Skeletal muscle satellite cell (primary cell): ENCODE measurements around the gene CASP10.

Source experiments
- H3K27me3 ChIP-seq: 2 replicates; pipeline ENCODE4 v1.7.0; 2013; ENCODE audit warnings: low read length; ENCODE audit not compliant: control insufficient read depth, insufficient read depth
- H3K36me3 ChIP-seq: 2 replicates; pipeline ENCODE4 v1.7.0; 2013; ENCODE audit warnings: mild to moderate bottlenecking, control low read depth, low read length; ENCODE audit not compliant: insufficient read depth
- H3K4me1 ChIP-seq: 2 replicates; pipeline ENCODE4 v1.7.0; 2013; ENCODE audit warnings: low read length; ENCODE audit not compliant: control insufficient read depth, insufficient read depth
- H3K4me2 ChIP-seq: 2 replicates; pipeline ENCODE4 v1.7.0; 2013; ENCODE audit warnings: mild to moderate bottlenecking, low read length
- H3K4me3 ChIP-seq: 2 replicates; pipeline ENCODE4 v1.7.0; 2013; ENCODE audit warnings: low read length
- H3K9ac ChIP-seq: 2 replicates; pipeline ENCODE4 v1.7.0; 2013; ENCODE audit warnings: mild to moderate bottlenecking, low read depth, low read length, moderate library complexity
- H3K9me3 ChIP-seq: replicated peaks from 2 replicates; pipeline ENCODE4 v1.7.0; 2013; ENCODE audit warnings: mild to moderate bottlenecking, control low read depth, low read length

The CASP10 gene

DNA sequence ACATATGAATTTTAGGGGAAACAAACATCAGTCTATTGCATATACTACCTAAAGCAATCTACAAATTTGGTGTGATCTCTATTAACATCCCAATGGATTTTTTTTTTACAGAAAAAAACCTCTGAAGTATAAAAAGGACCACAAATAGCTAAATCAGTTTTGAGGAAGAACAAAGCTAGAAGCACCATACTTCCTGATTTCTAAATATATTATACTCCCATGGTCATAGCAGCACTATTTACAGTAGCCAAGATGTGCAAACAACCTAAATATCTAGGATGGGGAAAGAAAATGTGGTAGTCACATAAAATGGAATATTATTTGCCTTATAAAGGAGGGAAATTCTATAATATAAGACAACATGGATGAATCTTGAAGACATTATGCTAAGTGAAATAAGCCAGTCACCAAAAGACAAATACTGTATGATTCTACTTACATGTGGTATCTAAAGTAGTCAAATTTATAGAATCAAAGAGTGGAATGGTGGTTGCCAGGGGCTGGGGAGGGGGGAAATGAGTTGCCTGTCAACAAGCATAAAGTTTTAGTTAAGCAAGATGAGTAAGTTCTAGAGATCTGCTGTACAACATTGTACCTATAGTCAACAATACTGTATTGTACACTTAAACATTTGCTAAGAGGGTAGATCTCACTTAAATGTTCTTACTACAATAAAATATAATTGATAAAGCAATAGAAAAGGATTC, 59.8 kb downstream of the CASP10 start:
- H3K9me3 ChIP-seq = no peaks in the 10 kb centered on the region
- no peak overlapping the region for H3K9ac ChIP-seq
- H3K4me2 ChIP-seq = no peak overlapping the region

DNA sequence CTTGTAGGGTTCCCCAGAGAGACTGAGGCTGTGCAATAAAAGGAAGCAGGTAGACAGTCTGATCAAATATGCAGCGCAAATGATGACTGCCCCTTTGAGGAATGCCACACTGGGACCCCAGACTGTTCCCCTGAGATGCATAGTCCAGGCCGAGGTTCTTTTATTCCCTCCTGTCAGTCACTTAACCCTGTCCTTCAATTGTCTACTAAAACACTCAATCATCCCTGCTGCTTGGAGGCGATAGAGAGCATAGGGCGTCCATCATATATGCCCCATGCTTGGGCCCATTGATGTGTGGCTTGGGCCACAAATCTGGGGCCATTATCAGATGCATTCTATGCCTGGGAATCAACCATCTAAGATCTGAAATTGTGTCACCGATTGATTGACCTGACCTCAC, 61.9 kb downstream of the CASP10 start:
- no peaks in the 10 kb centered on the region for H3K4me1 ChIP-seq
- no peaks in the 10 kb centered on the region for H3K9me3 ChIP-seq
- H3K27me3 ChIP-seq = no peaks in the 10 kb centered on the region
- no peak overlapping the region for H3K4me2 ChIP-seq
- H3K4me3 ChIP-seq = no peak overlapping the region
- no peak overlapping the region for H3K9ac ChIP-seq
- no peaks in the 10 kb centered on the region for H3K36me3 ChIP-seq

More for the DNA sequence above, 59.8 kb downstream of the CASP10 start:
- no peak overlapping the region for H3K4me3 ChIP-seq
- H3K4me1 ChIP-seq = no peaks in the 10 kb centered on the region
- H3K36me3 ChIP-seq = no peaks in the 10 kb centered on the region
- no peaks in the 10 kb centered on the region for H3K27me3 ChIP-seq

DNA sequence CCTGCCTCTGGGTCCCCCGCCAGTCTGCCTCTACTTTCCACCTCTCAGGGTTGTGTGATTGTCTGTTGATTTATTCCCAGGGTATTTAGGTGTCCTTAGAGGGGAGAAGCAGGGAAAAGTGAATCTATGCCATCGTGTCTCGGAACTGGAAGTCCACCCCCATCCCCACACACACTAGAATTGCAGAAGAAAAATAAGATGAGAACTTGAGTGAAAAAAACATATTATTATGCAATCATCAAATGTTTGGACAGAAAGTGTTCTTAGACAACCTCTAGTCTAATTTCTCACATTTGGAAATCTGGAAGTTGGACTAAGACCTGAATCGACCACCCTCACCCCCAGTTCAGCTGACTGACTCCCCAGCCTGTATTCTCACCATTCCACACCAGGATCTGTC, 63.3 kb downstream of the CASP10 start:
- no peaks in the 10 kb centered on the region for H3K4me1 ChIP-seq
- no peaks in the 10 kb centered on the region for H3K36me3 ChIP-seq
- H3K4me3 ChIP-seq = no peak overlapping the region
- no peak overlapping the region for H3K4me2 ChIP-seq
- no peaks in the 10 kb centered on the region for H3K9me3 ChIP-seq
- no peak overlapping the region for H3K9ac ChIP-seq
- no peaks in the 10 kb centered on the region for H3K27me3 ChIP-seq

DNA sequence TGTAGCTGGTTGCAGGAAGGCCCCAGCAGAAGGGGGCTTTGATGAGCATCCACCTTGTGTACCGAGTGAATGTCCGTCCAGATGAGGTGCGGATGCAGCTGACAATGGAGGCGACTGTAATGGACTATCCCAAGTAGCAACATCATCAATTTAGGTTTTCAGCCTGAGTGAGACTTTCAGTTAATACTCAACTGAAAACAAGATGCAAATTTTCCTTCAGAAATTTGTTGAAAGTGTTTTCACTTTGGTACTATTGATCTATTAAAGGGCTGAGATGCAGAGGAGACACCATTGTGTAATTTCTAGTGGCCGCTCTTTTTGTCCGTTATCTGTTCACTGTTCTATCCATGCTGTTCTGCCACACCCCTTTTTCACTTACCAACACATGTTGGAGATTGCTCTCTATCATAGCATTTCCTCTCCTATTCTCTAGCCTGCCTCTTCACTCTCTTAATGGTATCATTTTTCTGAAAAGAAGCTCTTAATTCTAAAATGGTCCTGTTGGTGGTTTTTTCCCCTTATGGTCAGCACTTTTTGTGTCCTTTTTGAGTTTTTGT, 65.4 kb downstream of the CASP10 start:
- no peaks in the 10 kb centered on the region for H3K36me3 ChIP-seq
- no peaks in the 10 kb centered on the region for H3K27me3 ChIP-seq
- H3K4me1 ChIP-seq = no peaks in the 10 kb centered on the region
- H3K4me3 ChIP-seq = no peak overlapping the region
- no peak overlapping the region for H3K4me2 ChIP-seq
- H3K9ac ChIP-seq = no peak overlapping the region
- no peaks in the 10 kb centered on the region for H3K9me3 ChIP-seq

DNA sequence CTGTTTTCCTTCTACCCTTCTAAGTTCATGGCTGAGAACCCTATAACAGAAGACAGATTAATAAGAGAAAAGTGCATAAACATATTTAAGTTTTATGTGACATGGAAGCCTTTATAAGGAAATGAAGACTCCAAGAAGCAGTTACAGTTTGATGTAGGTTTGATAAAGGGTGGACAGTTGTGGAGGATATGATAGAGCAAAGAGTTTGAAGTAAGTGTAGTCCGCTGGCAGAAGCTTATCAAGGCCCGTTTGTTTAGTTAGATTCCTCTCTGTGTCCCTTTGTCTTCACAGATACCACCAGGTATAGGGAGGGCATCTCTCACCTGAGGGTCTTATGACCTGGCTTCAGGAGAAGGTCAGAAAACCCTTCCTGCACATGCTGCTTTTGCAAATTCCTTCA, 66.9 kb downstream of the CASP10 start:
- H3K27me3 ChIP-seq = no peaks in the 10 kb centered on the region
- no peak overlapping the region for H3K9ac ChIP-seq
- H3K36me3 ChIP-seq = no peaks in the 10 kb centered on the region
- H3K4me1 ChIP-seq = no peaks in the 10 kb centered on the region
- H3K4me3 ChIP-seq = no peak overlapping the region
- no peak overlapping the region for H3K4me2 ChIP-seq
- no peaks in the 10 kb centered on the region for H3K9me3 ChIP-seq

DNA sequence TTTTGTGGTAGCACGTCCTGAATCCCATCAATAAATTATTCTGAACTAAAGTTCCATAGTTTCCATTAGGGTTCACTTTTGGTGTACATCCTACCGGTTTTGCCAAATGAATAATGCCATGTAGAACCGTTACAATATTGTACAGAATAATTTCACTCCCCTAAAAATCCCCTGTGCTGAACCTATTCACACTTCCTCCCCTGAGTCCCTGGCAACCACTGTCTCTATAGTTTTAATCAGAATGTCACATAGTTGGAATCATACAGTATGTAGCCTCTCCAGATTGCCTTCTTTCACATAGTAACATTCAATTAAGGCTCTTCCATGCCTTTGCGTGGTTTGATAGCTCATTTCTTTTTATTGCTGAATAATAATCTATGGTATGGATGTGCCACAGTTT, 67.8 kb downstream of the CASP10 start:
- H3K9ac ChIP-seq = no peak overlapping the region
- H3K4me2 ChIP-seq = no peak overlapping the region
- no peaks in the 10 kb centered on the region for H3K4me1 ChIP-seq
- H3K9me3 ChIP-seq = no peaks in the 10 kb centered on the region
- H3K4me3 ChIP-seq = no peak overlapping the region
- H3K27me3 ChIP-seq = no peaks in the 10 kb centered on the region
- no peaks in the 10 kb centered on the region for H3K36me3 ChIP-seq

DNA sequence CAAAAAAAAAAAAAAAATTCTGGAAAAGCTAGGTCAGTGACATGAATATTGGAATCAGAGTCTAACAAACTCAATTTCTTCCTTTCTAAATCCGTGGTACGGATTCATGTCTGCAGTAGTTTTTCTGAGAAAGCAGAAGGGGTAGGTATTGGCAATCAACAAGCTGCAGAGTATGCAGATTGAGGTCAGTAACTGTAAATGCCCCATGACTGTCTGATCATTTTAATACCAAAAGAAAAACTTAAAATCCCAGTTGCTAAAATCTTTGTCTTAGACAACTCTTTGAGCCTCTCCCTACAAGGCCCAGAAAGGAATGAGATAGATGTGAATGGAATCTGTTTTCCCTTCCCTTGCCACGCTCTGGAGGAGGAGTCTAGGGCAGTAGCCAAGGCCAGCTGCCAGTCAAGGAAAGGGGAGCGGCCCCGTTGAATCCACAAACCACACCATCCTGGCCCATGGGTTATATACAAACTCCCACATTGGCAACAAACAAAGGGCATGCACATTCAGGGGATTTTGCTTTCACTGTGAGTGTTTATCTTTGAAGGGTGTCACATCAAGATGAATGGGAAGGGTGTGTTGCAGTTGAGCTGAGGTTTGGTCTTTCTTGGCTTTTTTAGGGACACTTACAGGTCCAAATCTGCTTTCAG, 71.3 kb downstream of the CASP10 start:
- H3K4me2 ChIP-seq = no peak overlapping the region
- H3K4me1 ChIP-seq = peaks cover 7% of the 10 kb centered on the region
- H3K4me3 ChIP-seq = no peak overlapping the region
- H3K27me3 ChIP-seq = no peaks in the 10 kb centered on the region
- H3K9me3 ChIP-seq = no peaks in the 10 kb centered on the region
- H3K36me3 ChIP-seq = no peaks in the 10 kb centered on the region
- H3K9ac ChIP-seq = no peak overlapping the region

DNA sequence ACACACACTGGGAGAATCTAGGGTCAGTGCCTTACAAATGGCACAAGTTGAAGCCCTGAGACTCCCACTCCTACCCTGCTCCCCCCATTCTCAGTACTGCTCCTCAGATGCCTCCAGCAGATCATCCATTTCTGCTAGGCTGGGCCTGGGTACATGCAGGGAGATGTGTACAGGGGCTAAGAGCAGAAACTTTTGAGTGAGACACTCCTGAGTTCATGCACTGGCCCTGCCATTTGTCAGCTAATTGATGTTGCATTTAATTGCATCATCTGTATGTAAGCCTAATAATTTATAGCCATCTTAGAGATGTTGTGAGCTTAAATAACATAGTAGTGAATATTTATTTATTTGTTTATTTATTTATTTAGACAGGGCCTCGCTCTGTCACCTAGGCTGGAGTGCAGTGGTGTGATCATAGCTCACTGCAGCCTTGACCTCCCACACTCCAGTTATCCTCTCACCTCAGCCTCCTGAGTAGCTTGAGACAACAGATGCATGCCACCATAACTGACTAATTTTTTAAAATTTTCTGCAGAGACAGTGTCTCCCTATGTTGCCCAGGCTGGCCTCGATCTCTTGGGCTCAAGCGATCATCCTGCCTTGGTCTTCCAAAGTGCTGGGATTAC, 72.6 kb downstream of the CASP10 start:
- Histone ChIP-seq H3K27me3 (no peaks in the 10 kb centered on the region), H3K4me3 (no peak overlapping the region), H3K4me1 (peaks cover 19% of the 10 kb centered on the region), H3K36me3 (no peaks in the 10 kb centered on the region), H3K4me2 (no peak overlapping the region), H3K9me3 (no peaks in the 10 kb centered on the region), H3K9ac (no peak overlapping the region)

DNA sequence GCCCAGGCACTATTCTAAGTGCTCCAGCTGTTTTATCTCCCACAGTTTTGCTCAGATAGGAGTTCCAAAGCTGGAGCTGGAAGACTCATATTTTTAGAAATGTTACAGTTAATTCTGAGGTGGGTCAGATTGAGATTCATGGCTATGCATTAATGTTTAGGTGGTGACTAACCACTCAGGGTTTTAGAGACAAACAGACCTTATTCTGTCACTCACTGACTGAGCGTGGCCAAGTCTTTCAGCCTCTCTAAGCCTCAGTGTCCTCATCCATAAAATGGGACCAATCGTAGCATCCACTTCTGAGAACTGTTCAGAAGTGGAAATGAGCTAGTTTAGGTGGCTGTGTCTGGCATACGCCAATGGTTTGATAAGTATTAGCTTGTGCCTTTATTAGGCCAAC, 73.1 kb downstream of the CASP10 start:
- Histone ChIP-seq H3K27me3 (no peaks in the 10 kb centered on the region), H3K9me3 (no peaks in the 10 kb centered on the region), H3K4me1 (peaks cover 20% of the 10 kb centered on the region), H3K36me3 (no peaks in the 10 kb centered on the region), H3K9ac (no peak overlapping the region), H3K4me3 (no peak overlapping the region), H3K4me2 (no peak overlapping the region)

DNA sequence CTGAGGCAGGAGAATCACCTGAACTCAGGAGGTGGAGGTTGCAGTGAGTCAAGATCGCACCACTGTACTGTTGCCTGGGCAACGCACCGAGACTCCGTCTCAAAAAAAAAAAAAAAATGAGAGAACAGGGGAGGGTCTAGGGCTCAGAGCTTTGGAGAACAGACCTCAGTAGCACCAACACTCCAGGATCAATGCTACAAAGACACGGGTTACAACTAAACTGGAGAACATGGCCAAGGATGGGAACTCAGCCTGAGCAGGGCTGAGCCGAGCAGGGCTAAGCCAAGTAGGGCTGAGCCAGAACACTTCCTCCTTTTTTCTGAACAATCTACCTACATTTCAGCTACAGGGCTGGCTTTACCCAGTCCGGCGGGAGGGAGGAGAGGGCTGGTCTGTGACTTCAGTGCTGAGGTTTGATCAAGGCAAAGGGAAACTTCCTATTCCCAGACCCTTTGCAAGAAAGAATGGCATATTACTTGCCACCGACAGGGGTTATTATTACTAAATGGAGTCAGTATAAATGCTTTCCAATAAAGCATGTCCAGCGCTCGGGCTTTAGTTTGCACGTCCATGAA, 74.5 kb downstream of the CASP10 start:
- Histone ChIP-seq H3K4me3 (peak overlapping the region; percentile 68), H3K36me3 (no peaks in the 10 kb centered on the region), H3K27me3 (no peaks in the 10 kb centered on the region), H3K4me1 (peaks cover 27% of the 10 kb centered on the region), H3K9ac (peak overlapping the region; percentile 90), H3K4me2 (peak overlapping the region; percentile 92), H3K9me3 (no peaks in the 10 kb centered on the region)

DNA sequence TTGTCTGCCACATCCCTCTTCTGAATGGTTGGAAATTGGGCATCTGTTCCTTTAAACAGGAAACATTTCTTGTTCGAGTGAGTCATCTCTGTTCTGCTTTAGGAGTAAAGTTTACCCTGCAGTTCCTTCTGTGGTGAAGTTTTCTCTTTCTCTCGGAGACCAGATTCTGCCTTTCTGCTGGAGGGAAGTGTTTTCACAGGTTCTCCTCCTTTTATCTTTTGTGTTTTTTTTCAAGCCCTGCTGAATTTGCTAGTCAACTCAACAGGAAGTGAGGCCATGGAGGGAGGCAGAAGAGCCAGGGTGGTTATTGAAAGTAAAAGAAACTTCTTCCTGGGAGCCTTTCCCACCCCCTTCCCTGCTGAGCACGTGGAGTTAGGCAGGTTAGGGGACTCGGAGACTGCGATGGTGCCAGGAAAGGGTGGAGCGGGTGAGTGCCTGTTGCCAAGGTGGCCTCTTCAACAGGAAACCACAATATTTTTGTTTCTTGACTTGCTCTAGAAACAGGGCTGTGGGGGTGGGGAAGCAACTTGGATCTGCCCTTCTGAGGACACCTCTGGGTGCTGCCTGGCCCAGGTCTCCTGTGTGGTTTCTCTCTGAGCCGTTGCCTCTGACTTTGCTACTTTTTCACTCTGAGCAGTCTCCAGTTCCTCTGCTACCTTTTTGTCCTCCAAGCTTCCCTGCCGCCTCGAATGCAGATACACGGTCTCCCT, 75.2 kb downstream of the CASP10 start:
- Histone ChIP-seq H3K27me3 (no peaks in the 10 kb centered on the region), H3K36me3 (no peaks in the 10 kb centered on the region), H3K9me3 (no peaks in the 10 kb centered on the region), H3K4me3 (peak overlapping the region; percentile 68), H3K4me1 (peaks cover 27% of the 10 kb centered on the region), H3K4me2 (peak overlapping the region; percentile 92), H3K9ac (peak overlapping the region; percentile 90)
